Measurements from ENCODE around the gene ATP8A2.

- TF ChIP-seq CTCF (IDR thresholded peaks at IDR 0.05) (no peak), POLR2A (IDR thresholded peaks at IDR 0.05) (no peak), EP300 (IDR thresholded peaks at IDR 0.05) (no peak)
Observed at GRCh38 chr13:25447396-25447795, 75.6 kb downstream of the ATP8A2 start.
